GM12872 (cell line): ENCODE results near the gene ZNF609.

Experiments used
- TF ChIP-seq, protein P1 (sequence below): IDR thresholded peaks from 3 replicates; pipeline ENCODE4 v1.5.1; 2011; ENCODE audit warnings: low read depth, mild to moderate bottlenecking, low read length, moderate library complexity; ENCODE audit not compliant: insufficient read depth

The ZNF609 gene

DNA sequence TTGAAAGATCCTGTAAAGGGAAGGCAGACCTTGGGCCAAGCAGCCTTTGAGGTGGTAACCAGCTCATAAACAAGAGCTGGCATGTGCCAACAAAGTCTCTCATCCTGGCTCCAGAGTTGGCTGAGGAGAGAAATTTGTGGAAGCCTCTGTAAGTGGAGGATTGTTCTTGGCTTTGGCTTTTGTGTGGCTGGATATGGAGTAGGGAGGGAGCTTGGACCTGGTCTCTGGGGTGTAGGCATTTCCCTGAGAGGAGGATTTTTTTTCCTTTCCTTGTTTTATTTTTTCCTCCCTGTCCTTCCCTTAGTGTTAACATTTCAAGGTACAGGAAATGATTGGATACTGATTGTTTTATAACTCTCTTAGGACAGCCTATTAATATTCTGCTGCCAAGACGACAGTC is 60.8 kb downstream of the ZNF609 start:
- TF ChIP-seq, protein P1, sequence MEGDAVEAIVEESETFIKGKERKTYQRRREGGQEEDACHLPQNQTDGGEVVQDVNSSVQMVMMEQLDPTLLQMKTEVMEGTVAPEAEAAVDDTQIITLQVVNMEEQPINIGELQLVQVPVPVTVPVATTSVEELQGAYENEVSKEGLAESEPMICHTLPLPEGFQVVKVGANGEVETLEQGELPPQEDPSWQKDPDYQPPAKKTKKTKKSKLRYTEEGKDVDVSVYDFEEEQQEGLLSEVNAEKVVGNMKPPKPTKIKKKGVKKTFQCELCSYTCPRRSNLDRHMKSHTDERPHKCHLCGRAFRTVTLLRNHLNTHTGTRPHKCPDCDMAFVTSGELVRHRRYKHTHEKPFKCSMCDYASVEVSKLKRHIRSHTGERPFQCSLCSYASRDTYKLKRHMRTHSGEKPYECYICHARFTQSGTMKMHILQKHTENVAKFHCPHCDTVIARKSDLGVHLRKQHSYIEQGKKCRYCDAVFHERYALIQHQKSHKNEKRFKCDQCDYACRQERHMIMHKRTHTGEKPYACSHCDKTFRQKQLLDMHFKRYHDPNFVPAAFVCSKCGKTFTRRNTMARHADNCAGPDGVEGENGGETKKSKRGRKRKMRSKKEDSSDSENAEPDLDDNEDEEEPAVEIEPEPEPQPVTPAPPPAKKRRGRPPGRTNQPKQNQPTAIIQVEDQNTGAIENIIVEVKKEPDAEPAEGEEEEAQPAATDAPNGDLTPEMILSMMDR: no peak

DNA sequence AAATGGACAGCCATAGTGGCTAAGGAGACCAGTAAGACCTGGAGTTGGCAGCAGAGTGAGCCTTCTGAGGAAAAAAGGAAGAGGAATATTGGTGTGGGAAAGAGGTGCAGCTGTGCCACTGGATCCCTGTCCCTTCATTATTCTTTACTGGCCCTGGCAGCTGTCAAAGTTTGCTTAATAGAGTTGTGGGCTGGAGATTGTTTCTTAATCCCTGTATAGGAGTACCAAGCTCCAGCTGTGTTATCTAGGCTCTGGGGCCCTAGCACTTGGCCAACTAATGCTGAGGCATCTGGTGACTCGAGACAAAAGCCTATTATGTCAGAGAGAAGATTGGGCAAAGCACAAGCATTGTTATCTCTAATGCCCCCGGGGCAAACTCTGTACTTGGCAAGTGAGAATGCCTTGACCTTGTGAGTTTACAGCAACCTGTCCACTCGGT is 61.4 kb downstream of the ZNF609 start:
- TF ChIP-seq, protein P1: no peak

DNA sequence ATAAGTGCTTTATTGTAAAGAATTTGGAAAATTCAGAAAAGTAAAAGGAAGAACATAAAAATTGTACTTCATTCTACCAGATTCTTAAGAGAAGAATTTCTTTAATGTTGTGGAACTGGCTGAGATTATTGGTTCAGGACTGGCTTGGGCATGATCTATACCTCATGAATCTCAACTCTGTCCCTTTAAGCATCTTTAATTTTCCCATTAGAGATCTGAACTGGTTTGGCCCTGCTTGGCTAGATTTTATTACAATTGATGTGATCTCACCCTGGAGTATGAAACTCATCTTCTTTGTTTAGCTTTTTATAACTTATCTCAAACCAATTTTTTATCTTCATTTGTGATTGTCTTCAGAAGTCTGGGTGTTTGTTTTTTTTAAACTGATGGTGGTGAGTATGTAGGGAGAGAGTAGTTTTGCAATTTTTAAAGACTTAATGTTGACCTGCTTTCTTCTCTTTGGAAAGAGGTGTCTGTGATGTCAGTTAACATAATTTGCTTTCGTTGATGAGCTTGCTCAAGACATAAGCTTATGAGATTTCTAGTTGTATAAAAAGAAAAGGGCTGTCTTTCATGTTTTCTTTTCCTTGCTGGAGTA is 61.9 kb downstream of the ZNF609 start:
- TF ChIP-seq, protein P1: no peak

DNA sequence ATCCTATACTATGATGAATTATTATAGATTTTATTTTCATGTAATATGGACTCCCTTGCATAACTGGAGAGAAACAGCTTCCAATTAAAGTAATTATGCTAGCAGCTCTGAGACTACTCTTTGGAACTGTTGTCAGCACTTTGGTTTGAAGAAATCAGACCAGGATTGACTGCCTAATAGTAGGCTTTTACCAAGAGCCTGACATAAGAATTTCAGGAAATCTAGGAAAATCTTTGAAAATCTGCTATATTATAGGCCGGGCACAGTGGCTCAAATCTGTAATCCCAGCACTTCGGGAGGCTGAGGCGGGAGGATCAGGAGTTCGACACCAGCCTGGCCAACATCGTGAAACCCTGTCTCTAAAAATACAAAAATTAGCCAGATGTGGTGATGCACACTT is 62.9 kb downstream of the ZNF609 start:
- TF ChIP-seq, protein P1: no peak

DNA sequence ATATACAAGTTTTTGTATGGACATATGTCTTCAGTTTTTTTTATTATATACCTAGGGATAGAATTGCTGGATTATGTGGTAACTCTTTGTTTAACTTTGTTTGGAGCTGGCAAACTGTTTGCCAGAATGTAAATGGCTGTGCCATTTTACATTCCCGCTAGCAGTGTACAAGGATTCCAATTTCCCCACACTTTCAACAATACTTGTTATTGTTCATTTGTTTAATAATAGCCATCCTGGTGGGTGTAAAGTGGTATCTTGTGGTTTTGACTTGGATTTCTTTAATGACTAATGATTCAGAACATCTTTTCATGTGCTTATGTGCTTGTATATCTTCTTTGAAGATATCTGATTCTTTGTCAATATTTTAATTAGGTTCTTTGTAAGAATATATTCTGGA is 64.4 kb downstream of the ZNF609 start:
- TF ChIP-seq, protein P1: no peak

DNA sequence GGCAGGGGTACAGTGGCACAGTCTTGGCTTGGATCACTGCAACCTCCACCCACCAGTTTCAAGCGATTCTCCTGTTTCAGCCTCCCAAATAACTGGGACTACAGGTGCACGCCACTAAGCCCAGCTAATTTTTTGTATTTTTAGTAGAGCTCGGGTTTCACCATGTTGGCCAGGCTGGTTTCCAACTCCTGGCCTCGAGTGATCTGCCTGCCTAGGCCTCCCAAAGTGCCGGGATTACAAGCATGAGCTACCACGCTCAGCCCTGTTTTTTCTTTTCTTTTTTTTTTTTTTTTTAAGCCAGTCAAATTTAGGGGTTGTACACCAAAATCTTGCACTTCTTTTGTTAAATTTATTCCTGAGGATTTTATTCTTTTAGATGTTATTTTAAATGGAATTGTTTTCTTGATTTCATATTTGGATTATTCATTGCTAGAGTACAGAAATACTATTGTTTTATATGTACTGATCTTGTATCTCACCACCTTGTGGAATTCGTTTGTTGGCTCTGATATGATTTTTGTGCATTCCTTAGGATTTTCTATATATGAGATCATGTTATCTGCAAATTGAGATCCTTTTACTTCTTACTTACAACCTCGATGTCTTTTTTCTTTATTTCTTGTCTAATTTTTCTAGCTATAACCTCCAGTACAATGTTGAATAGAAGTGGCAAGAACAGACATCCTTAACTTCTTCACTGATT is 65.6 kb downstream of the ZNF609 start:
- TF ChIP-seq, protein P1: no peak

DNA sequence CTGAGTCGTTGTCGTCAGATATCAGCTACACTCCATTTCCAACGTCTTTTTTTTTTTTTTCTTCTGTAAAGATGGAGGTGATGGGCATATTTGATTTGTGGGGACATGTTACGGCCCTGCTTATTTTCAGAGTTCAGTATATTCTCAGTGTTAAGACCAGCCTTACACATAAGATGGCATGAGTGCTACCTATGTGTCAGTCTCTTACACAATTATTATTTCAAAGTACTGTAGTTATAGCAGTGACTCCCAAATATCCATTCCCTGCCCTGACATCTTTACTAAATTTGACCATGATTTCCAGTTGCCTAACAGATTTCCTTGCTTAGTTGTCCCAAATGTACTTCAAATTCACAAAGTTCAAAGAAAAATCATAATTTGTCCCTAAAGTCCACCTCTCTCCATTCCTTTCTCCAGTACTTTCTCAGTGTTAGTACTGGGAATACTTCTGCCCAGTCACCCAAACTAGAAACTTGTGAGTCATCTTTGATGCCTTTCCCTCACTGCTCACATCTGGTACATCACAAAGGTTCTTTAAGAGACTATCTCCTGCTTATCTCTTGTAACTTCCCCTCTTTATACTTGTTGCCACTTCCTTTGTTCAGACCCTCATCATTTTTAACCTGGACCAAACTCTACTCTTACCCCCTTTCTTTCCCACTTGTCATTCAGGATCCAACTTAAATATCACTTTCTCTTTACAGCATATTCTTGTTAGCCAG is 67.0 kb downstream of the ZNF609 start:
- TF ChIP-seq, protein P1: no peak
